ENCODE measurements around the gene ULBP2. TPM values are rescaled to one million over a fixed set of nuclear protein-coding genes. Genes with fewer than 3 reads are reported as not detected.
"Not testable (repeated sequence)": the region's sequence is repeated elsewhere in the genome, so short reads cannot be mapped to it uniquely, and the experiment has no call there.

Gene ULBP2
- total RNA-seq, 1 experiment from 2014 or later, result 42.6 TPM

GRCh38 chr6:149951626-149952025 lies 9.8 kb downstream of the ULBP2 start:
- DNase-seq (ENCODE audit: low read depth), result no peak

- peak; percentile 57 for DNase-seq (ENCODE audit: low read depth)
Observed at GRCh38 chr6:149953390-149953789, 11.6 kb downstream of the ULBP2 start.

- not testable (repeated sequence) for DNase-seq (ENCODE audit: low read depth)
Observed at GRCh38 chr6:149953934-149954327, 12.1 kb downstream of the ULBP2 start.

- DNase-seq (ENCODE audit: low read depth), result peak; percentile 44
Observed at GRCh38 chr6:149954328-149954983, 12.6 kb downstream of the ULBP2 start.

- peak; percentile 58 for DNase-seq (ENCODE audit: low read depth)
Observed at GRCh38 chr6:149954984-149955653, 13.3 kb downstream of the ULBP2 start.

- not testable (repeated sequence) for DNase-seq (ENCODE audit: low read depth)
Observed at GRCh38 chr6:149955654-149956317, 14.0 kb downstream of the ULBP2 start.

GRCh38 chr6:149958124-149958523 lies 16.3 kb downstream of the ULBP2 start:
- not testable (repeated sequence) for DNase-seq (ENCODE audit: low read depth)

- DNase-seq (ENCODE audit: low read depth), result not testable (repeated sequence)
Observed at GRCh38 chr6:149959806-149960205, 18.0 kb downstream of the ULBP2 start.

GRCh38 chr6:149960488-149960887 lies 18.7 kb downstream of the ULBP2 start:
- DNase-seq (ENCODE audit: low read depth), result no peak

GRCh38 chr6:149961728-149962425 lies 20.1 kb downstream of the ULBP2 start:
- peak; percentile 82 for DNase-seq (ENCODE audit: low read depth)

- DNase-seq (ENCODE audit: low read depth), result no peak
Observed at GRCh38 chr6:149962461-149963211, 20.8 kb downstream of the ULBP2 start.

- peak; percentile 89 for DNase-seq (ENCODE audit: low read depth)
Observed at GRCh38 chr6:149963212-149963461, 21.3 kb downstream of the ULBP2 start.

- DNase-seq (ENCODE audit: low read depth), result peak; percentile 94
Observed at GRCh38 chr6:149963462-149964307, 21.9 kb downstream of the ULBP2 start, which contains the start of gene ULBP1. Gene ULBP1 (plus strand): TSS chr6:149963943. CDS start chr6:149964050, 107 bp downstream.

GRCh38 chr6:149964308-149965193 lies 22.7 kb downstream of the ULBP2 start:
- DNase-seq (ENCODE audit: low read depth), result peak; percentile 49

- peak; percentile 41 for DNase-seq (ENCODE audit: low read depth)
Observed at GRCh38 chr6:149965194-149966020, 23.6 kb downstream of the ULBP2 start.

GRCh38 chr6:149966319-149966718 lies 24.5 kb downstream of the ULBP2 start:
- DNase-seq (ENCODE audit: low read depth), result not testable (repeated sequence)

- no peak for DNase-seq (ENCODE audit: low read depth)
Observed at GRCh38 chr6:149967591-149967990, 25.8 kb downstream of the ULBP2 start.

GRCh38 chr6:149967999-149968398 lies 26.2 kb downstream of the ULBP2 start:
- DNase-seq (ENCODE audit: low read depth), result not testable (repeated sequence)

GRCh38 chr6:149968909-149969308 lies 27.1 kb downstream of the ULBP2 start:
- DNase-seq (ENCODE audit: low read depth), result not testable (repeated sequence)

All from Daoy (cell line).